Neutrophil (primary cell): ENCODE data around the gene CNOT2.

ENCODE experiments used
- H3K27ac ChIP-seq: fragments of 200-600 bp; sonication (generic); 2 replicates; pipeline ENCODE4 v1.5.1; 2016; ENCODE audit warnings: mild to moderate bottlenecking, moderate library complexity
- H3K27me3 ChIP-seq: fragments of 200-600 bp; sonication (generic); 2 replicates; pipeline ENCODE4 v1.6.0; 2016; ENCODE audit warnings: mild to moderate bottlenecking
- H3K36me3 ChIP-seq: fragments of 200-600 bp; sonication (generic); 2 replicates; pipeline ENCODE4 v1.5.1; 2017
- H3K4me1 ChIP-seq, 2 experiments: fragments of 200-600 bp in 1 of 2; sonication (generic) in 1 of 2; 1 replicate in 1 of 2; 2 replicates in 1 of 2; pipeline versions ENCODE4 v1.5.1 to v1.6.1; 2013 to 2016; ENCODE audit warnings: low read depth in 1 of 2, low read length in 1 of 2, mild to moderate bottlenecking in 1 of 2, moderate library complexity in 1 of 2; ENCODE audit not compliant: control insufficient read depth in 1 of 2, insufficient read depth in 1 of 2
- H3K4me3 ChIP-seq, 2 experiments: fragments of 200-600 bp in 1 of 2; sonication (generic) in 1 of 2; 1 replicate in 1 of 2; 2 replicates in 1 of 2; pipeline ENCODE4 v1.5.1; 2013 to 2016; ENCODE audit warnings: low read depth in 1 of 2, low read length in 1 of 2, mild to moderate bottlenecking in 1 of 2, moderate library complexity in 1 of 2
- H3K9me3 ChIP-seq: fragments of 200-600 bp; sonication (generic); 2 replicates; pipeline ENCODE4 v1.5.1; 2016
- CTCF ChIP-seq: fragments of 200-600 bp; sonication (generic); IDR thresholded peaks from 2 replicates; pipeline ENCODE4 v1.5.1; 2016; ENCODE audit warnings: antibody characterized with exemption

The CNOT2 gene

GRCh38 chr12:70242695-70243509, at the start of gene CNOT2:
Gene CNOT2 (plus strand): TSS chr12:70243433. CDS start chr12:70278227, 34,794 bp downstream.
- Histone ChIP-seq H3K36me3 (peaks cover 22% of the 10 kb centered on the region), H3K4me3 (peak within 1 kb of the TSS; percentile 78 to 90), H3K27ac (peak within 1 kb of the TSS; percentile 97), H3K27me3 (no peaks in the 10 kb centered on the region), H3K9me3 (no peaks in the 10 kb centered on the region), H3K4me1 (peaks cover 28 to 30% of the 10 kb centered on the region in 2 experiments)
- no peak for TF ChIP-seq CTCF

GRCh38 chr12:70194076-70194475, 49.2 kb upstream of the CNOT2 start:
- no peak overlapping the region for H3K27ac ChIP-seq
- no peaks in the 10 kb centered on the region for H3K36me3 ChIP-seq
- no peak overlapping the region for H3K4me3 ChIP-seq
- H3K9me3 ChIP-seq, result no peaks in the 10 kb centered on the region
- no peak for TF ChIP-seq CTCF
- no peaks in the 10 kb centered on the region for H3K4me1 ChIP-seq
- no peaks in the 10 kb centered on the region for H3K27me3 ChIP-seq

GRCh38 chr12:70196811-70197281, 46.4 kb upstream of the CNOT2 start:
- H3K4me1 ChIP-seq, result no peaks in the 10 kb centered on the region
- H3K27me3 ChIP-seq, result no peaks in the 10 kb centered on the region
- H3K27ac ChIP-seq, result no peak overlapping the region
- no peaks in the 10 kb centered on the region for H3K36me3 ChIP-seq
- H3K9me3 ChIP-seq, result no peaks in the 10 kb centered on the region
- no peak for TF ChIP-seq CTCF
- H3K4me3 ChIP-seq, result no peak overlapping the region

- Histone ChIP-seq H3K36me3 (no peaks in the 10 kb centered on the region), H3K9me3 (no peaks in the 10 kb centered on the region), H3K4me1 (no peaks in the 10 kb centered on the region), H3K27ac (no peak overlapping the region), H3K4me3 (no peak overlapping the region), H3K27me3 (no peaks in the 10 kb centered on the region)
- TF ChIP-seq CTCF, result no peak
Observed at GRCh38 chr12:70197345-70197744, 45.9 kb upstream of the CNOT2 start.

GRCh38 chr12:70213707-70214106, 29.5 kb upstream of the CNOT2 start:
- no peaks in the 10 kb centered on the region for H3K27me3 ChIP-seq

More at GRCh38 chr12:70213707-70214106, 29.5 kb upstream of the CNOT2 start:
- Histone ChIP-seq H3K9me3 (no peaks in the 10 kb centered on the region), H3K36me3 (no peaks in the 10 kb centered on the region), H3K4me3 (no peak overlapping the region), H3K4me1 (no peaks in the 10 kb centered on the region), H3K27ac (no peak overlapping the region)
- no peak for TF ChIP-seq CTCF
